T-helper 1 cell (primary cell): ENCODE data around the gene COL5A2.

Experiments
- DNase-seq, 5 donors: peaks; one replicate each; pipeline ENCODE4 v3.0.0-alpha.2; 2012 to 2020
- total RNA-seq, 4 donors: gene quantifications; one replicate each; lab custom pipeline; 2026; lab: John Stamatoyannopoulos, UW

COL5A2 gene
- 1.2 to 2.5 (median 2.0) reads per million in 4 donors for total RNA-seq

- no peak for DNase-seq
These were observed at the start of gene COL5A2 for GRCh38 chr2:189179570-189179950. Gene COL5A2, minus strand, starts transcription at chr2:189179761. Its CDS starts 157 bp downstream, at chr2:189179604.

GRCh38 chr2:189226017-189226416 is 46.5 kb upstream of the COL5A2 start:
- DNase-seq: no peak

- no peak for DNase-seq
These were observed 45.5 kb upstream of the COL5A2 start for GRCh38 chr2:189225032-189225431.

- no peak for DNase-seq
These were observed 43.0 kb upstream of the COL5A2 start for GRCh38 chr2:189222468-189223105.

- DNase-seq: no peak
These were observed 42.4 kb upstream of the COL5A2 start for GRCh38 chr2:189221811-189222467.

GRCh38 chr2:189218236-189218635 is 38.7 kb upstream of the COL5A2 start:
- no peak for DNase-seq

- no peak for DNase-seq
These were observed 38.0 kb upstream of the COL5A2 start for GRCh38 chr2:189217541-189217940.

GRCh38 chr2:189217051-189217450 is 37.5 kb upstream of the COL5A2 start:
- DNase-seq: no peak

- no peak for DNase-seq
These were observed 34.9 kb upstream of the COL5A2 start for GRCh38 chr2:189214484-189214883.

GRCh38 chr2:189213250-189213649 is 33.7 kb upstream of the COL5A2 start:
- no peak for DNase-seq

- peak in 1 of 5 donors; percentile 51 for DNase-seq
These were observed 30.9 kb upstream of the COL5A2 start for GRCh38 chr2:189210250-189211087.

GRCh38 chr2:189208254-189208653 is 28.7 kb upstream of the COL5A2 start:
- DNase-seq: no peak

GRCh38 chr2:189204322-189204941 is 24.9 kb upstream of the COL5A2 start:
- DNase-seq: no peak

GRCh38 chr2:189203177-189203799 is 23.7 kb upstream of the COL5A2 start:
- no peak for DNase-seq

- no peak for DNase-seq
These were observed 20.2 kb upstream of the COL5A2 start for GRCh38 chr2:189199797-189200196.

- no peak for DNase-seq
These were observed 13.2 kb upstream of the COL5A2 start for GRCh38 chr2:189192766-189193165.

GRCh38 chr2:189191766-189192165 is 12.2 kb upstream of the COL5A2 start:
- DNase-seq: no peak

- no peak for DNase-seq
These were observed 11.1 kb upstream of the COL5A2 start for GRCh38 chr2:189190685-189191084.

GRCh38 chr2:189188115-189188805 is 8.7 kb upstream of the COL5A2 start:
- no peak for DNase-seq

GRCh38 chr2:189183170-189183569 is 3.6 kb upstream of the COL5A2 start:
- DNase-seq: no peak

GRCh38 chr2:189181706-189182105 is 2.1 kb upstream of the COL5A2 start:
- DNase-seq: no peak
